Erythroblast (primary cell): Measurements from ENCODE around the gene SRPK3.

Experiments
- GATA1 ChIP-seq: IDR thresholded peaks from 2 replicates; pipeline ENCODE4 v1.6.1; 2011; ENCODE audit warnings: low read depth, mild to moderate bottlenecking, control low read depth, low read length, moderate library complexity
- POLR2A ChIP-seq: IDR thresholded peaks from 2 replicates; pipeline ENCODE4 v1.6.1; 2011; ENCODE audit warnings: mild to moderate bottlenecking, low read length

GRCh38 chrX:153766871-153767673 is 13.8 kb upstream of the SRPK3 start:
- TF ChIP-seq POLR2A (no peak), GATA1 (no peak)
